RPMI7951 (cell line): ENCODE measurements around the gene ZNF23. TPM values are rescaled to one million over a fixed set of nuclear protein-coding genes. Genes with fewer than 3 reads are reported as not detected.

Source experiments
- DNase-seq: peaks from one replicate; pipeline ENCODE4 v3.0.0-alpha.2; 2012; ENCODE audit warnings: low read depth
- total RNA-seq: library from RNA; depleted of rRNA; stranded (reverse); fragments of >200 nt; shearing (Covaris generic); gene quantifications from 2 replicates; pipeline ENCODE4 v1.2.3, GENCODE V29; 2014; rRNA removed

ZNF23 gene
- total RNA-seq = 9.1 and 10.2 TPM in 2 replicates

DNA sequence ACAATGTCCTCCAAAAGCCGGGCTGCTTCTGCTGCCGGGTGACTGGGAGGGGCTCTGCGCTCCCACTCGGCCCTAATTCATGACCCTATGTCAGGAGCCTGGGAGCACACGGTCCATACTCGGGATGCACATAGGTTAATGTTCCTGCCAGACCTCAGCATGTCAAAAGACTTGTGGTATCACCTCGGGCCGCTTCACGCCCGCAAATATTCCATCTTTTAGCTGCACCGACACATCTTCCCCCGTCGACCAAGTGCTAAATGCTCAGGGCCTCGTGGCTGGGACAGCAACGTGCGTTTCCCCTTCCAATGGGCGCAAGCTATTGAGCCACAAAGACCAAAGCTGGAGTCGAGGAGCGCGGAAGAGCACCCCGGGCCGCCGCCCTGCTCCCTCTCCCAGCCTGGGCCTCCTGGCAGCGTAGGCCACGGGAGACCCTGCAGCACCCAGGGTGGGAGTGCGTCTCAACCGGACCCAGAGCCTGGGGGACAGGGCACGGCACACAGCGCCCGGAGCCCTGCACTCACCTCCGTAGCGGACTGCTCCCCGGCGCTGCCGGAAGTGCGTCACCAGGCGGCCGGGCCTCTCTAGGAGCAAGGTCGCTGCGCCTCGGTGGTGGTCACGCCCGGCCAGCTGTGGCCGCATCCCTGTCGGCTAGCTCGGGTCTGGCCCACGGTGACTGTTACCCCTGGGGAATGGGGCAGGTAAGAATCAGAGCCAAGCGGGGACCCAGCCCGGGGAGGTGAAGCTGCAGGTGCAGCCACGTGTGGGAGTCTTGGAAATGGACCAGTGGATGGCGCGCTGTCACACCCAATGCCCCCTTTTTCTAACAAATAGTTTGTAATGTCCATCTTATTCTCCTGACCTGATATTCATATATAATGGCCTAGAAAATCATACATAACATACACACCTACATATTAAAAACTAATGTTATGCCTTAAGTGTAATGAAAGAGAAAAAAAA lies at the start of gene ZNF23:
Gene ZNF23, minus strand, starts transcription at position 562 of the 963 bp plus-strand sequence. CDS start 5,451 bp downstream, outside the sequence.
- peak; percentile 78 for DNase-seq

DNA sequence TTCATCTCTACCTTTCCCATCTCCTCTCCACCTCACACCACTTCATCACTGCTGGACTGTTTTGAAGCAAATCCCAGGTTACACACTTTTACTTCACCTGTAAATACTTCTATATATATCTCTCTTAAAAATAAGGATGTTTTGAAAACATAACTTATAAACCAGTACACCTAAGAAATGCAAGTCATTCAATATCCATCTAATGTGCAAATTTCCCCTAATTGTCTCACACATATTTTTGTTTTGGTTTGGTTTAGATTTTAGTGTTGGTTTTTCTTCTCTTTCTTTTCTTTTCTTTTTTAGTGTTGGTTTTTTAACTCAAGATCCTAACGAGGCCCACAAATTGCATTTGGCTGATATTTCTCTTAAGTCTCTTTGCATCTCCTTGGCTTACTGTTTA lies 45.0 kb upstream of the ZNF23 start:
- DNase-seq = no peak

DNA sequence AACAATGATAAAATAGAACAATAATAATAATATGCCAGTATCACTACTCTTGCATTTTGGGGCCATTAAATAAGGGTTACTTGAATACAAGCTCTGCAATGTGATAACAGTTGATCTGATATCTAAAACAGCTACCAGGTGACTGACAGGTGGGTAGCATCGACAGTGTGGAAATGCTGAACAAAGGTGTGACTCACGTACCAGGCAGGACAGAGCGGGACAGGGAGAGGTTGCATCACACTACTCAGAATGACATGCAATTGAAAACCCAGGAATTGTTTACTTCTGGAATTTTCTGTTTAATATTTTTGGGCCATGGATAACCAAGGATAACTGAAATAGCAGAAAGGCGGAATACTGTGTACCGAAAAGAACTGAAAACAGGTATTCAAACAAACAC lies 42.9 kb upstream of the ZNF23 start:
- no peak for DNase-seq

DNA sequence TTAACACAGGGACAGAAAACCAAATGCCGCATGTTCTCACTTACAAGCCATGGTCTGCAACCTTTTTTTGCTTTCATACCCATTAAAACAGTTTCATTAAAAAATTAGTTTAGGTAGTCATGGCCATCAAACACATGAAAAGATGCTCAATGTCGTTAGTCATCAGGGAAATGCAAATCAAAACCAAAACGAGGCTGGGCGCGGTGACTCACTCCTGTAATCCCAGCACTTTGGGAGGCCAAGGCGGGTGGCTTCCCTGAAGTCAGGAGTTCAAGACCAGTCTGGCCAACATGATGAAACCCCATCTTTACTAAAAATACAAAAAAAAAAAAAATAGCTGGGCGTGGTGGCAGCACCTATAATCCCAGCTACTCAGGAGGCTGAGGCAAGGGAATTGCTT lies 42.0 kb upstream of the ZNF23 start:
- DNase-seq = peak; percentile 33

DNA sequence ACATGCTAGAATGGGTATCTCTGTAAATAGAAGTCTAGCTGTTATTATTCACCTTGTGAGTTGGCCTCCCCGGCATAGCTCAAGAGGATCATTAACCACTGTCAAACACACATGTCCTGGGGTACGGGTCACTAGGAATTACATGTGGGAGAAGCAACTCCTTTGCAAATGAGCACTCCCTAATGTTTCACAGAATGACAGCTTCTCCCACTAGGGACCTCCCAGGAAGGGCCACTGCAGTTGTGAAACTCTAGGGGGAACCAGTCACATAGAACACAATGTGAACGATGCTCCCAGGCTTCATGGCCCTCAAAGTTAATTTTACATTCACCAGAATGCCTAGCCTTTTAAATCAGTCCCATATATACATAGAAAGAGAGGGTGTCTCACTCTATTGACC lies 39.5 kb upstream of the ZNF23 start:
- DNase-seq = no peak

DNA sequence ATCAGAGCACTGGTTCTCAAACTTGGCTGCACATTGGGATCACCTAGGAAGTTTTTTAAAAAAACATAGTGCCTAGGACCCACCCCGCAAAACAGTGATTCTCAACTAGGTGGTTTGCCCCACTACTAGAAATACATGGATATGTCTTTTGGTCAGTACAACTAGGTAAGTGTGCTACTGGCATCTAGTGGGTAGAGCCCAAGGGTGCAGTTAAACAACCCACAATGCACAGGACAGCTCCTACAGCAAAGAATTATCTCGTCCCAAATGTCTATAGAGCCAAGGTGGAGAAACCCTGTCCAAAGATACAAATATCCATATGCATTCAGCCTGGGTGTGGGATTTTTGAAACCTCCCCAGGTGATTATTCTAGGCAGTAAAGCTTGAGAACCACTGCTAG lies 38.9 kb upstream of the ZNF23 start:
- no peak for DNase-seq

DNA sequence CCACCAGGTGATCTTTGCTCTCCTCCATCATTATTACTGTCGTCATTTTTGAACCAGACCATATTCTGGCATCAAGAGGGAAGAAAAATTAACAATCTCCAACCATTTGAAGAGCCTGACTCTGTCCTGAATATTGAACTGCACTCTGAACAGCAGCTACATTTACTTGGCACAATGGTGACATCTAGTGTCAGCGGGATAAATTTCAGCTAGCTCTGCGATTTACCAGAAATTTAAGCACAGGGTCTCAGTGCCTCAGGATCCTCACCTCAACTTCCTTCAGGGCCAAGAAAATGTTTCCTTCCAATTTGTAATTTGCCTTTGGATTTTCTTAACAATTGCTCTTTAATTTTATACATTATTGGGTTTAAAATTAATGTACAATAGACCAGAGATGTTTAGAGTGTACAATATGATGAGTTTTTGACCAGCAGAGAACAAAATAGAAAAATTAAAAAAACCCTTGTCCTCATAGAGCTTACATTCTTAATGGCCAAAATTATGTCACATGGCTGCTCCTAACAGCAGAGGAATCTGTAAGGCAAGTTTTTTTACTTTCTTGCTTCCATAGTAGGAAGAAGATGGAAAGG lies 37.8 kb upstream of the ZNF23 start:
- DNase-seq = peak; percentile 58

DNA sequence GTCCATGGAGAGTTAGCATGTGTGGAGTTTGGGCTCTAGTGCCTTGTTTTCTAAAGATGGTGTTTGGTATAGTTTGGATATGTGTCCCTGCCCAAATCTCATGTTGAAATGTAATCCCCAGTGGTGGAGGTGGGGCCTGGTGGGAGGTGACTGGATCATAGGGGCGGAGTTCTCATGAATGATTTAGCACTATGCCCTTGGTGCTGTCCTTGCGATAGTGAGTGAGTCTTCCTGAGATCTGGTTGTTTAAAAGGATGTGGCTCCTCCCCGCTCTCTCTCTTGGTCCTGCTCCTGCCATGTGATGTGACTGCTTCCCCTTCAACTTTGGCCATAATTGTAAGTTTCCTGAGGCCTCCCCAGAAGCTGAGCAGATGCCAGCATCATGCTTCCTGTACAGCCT lies 36.0 kb upstream of the ZNF23 start:
- DNase-seq = no peak

DNA sequence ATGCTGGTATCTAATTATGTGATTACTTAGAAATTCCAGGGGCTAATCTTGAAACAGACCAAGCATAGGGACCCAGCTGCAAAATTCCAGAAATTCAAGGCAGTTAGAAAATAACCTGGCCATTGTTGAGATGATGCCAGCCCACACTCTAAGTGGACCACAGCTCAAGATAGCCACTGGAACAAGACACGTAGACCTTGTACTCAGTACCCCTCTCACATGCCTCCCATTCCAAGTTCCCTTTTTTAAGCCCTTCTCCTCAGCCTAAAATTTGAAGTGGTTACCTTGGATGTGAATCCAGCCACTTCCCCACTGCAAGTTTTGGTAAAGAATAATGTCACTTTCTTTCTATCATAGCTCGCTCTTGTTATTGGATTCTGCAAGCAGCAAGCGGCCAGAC lies 31.2 kb upstream of the ZNF23 start:
- no peak for DNase-seq

DNA sequence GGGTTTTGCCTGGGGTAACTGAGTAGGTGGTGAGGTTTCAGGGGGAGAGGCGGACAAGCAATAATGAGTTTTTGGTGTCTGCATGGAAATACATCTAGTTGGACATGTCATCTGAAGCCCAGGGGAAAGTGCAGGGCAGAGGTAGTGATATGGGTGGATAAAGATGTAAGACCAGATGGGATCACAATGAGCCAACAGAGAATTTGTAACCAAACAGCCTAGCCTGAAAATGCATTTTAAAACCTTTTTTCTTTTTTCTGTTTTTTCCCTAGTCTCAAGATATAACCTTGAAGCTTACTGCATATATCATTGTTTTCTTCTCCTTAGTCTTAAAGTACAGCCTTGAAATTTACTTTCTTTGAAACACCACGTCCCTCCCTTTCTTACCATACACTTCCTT lies 30.7 kb upstream of the ZNF23 start:
- no peak for DNase-seq

DNA sequence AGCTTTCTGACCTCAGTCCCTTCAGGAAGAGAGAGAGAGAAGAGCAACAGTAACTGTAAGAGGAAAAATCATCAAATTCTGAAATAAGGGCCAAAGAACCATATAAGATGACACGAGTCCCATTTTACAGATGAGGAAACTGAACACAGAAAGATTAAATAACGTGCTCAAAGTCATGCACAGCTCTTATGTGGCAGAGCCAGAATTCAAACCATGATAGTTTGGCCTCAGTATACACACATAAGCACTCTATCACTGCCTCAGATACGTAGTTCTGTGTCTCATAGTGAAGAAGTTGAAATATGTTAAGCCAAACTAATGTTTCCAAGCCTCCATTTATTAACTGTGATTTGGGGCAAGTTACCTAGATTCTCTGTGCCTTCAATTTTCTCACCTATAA lies 29.0 kb upstream of the ZNF23 start:
- no peak for DNase-seq

DNA sequence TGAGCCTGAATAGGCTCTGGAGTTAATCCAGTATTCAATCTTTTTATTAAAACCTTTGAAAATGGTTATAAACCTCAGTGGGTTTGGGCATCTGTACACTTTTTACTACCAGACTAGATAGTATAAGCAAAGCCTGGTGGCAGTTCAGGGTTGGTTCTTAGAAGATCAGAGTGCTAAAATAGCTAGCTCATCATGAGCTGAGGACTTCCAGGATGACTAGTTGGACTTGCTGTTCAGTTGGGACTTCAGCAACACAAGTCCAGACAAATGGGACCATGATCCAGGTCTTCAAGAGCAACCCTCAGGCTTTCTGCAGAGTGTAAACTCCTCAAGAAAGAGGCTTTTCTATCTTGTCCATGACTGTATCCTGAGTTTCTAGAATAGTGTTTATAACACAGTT lies 28.3 kb upstream of the ZNF23 start:
- no peak for DNase-seq

DNA sequence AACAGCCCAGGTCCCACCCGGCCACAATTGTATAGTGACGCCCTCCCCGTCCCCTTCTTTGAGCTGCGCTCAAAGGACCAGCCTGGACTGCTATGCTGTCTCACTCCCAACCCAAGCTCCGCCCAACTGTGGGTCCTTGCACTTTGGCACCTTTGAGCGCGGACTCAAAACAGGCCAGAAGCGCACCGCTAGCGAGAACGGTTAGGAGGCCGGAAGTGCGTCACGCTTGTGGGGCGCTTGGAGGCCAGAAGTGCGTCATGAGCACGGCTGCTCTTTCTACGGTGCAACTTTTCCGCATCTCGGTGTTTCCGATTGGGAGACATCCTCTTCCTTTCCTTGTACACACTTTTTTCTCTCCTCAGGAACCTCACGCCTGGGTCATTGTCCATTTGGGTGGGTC lies 27.1 kb upstream of the ZNF23 start, which contains the start of gene ZNF19:
Gene ZNF19, minus strand, starts transcription at position 203 of the 400 bp plus-strand sequence. CDS start 7,210 bp downstream, outside the sequence.
- peak; percentile 15 for DNase-seq

DNA sequence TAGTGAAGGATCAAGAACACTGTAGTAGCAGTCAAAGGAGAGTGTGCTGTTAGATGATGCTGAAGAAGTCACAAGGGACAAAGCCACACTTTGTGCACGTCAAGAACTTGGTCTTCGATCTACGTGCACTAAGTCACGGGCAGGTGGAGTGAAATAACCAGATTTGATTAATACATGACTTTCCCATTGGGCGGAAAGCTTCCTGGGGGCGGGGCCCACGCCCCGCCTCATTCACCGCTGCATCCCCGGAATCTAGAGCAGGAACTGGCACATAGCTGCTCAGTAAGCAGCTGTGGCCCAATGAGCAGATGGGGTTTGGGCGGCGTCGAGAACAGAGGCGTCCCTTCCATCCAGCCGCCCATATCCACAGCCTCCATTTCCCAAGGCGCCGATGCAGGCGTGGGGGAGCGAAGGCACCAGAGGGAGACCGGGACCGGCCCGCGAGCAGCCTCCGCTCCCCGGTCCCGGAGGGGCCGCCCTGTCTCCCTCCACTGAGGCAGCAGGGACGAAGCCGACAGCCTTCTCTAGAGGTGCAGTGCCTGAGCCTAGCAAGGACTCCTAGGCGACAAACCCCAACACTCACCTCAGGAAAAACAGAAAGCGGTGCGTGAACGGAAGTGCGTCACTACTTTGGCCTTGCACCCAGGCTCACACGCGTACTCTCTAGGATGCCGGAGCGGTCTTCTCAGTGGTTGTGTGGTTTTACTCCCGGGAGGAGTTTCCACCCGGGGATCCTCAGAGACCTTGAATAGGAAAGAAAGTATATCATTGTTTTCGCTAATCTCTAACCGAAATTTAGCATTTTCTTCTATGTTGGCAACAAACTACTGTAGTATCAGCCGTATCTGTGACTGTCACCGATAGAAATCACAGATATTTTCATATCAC lies 22.2 kb upstream of the ZNF23 start:
- DNase-seq = peak; percentile 92

DNA sequence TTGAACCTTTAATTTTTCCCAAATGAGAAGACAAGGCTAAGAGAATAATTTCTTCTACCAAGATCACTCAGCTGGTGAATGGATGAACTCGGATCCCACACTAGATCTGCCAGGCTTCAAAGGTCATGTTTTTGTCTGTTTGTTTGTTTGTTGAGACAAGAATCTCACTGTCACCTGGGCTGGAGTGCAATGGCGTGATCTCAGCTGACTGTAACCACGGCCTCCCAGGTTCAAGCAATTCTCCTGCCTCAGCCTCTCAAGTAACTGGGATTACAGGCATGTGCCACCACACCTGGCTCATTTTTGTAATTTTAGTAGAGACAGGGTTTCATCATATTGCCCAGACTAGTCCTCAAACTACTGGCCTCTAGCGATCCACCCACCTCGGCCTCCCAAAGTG lies 20.5 kb upstream of the ZNF23 start:
- no peak for DNase-seq

DNA sequence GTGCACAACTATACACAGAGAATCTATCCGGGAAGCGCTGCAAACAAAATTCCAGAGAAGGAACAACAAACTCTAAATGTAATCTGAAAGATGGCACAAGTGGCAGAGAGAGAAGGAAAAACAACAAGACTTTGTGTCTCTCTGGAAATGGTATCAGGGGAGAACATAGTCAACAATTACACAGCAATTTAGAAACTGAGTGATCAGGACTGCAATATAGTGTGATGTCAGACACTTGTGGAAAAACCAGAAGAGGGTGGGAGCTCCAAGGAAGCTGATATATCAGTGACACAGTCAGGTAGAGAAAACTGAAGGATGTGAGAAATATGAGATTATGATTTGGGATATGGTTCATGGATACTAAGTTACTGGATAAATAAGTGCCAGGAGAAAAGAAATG lies 18.9 kb upstream of the ZNF23 start:
- DNase-seq = no peak

DNA sequence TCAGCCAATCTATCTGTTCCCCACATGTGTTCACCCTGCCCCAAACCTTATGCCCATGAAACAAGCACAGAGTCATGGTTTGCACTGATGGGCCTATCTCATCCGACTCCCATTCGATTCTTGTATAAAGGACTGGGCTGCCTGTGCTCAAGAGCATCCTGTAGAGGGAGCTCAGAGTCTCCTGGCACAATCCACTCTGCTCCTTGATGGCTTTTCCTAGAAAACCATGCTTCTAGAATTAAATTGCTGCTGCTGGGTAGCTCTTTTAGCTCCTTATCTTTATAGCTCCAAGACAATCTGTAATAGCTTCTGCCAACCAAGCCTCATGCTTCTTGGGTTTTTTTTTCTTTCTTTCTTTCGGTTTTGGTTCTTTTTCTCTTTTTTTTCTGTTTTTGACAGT lies 17.4 kb upstream of the ZNF23 start:
- DNase-seq = peak; percentile 45

DNA sequence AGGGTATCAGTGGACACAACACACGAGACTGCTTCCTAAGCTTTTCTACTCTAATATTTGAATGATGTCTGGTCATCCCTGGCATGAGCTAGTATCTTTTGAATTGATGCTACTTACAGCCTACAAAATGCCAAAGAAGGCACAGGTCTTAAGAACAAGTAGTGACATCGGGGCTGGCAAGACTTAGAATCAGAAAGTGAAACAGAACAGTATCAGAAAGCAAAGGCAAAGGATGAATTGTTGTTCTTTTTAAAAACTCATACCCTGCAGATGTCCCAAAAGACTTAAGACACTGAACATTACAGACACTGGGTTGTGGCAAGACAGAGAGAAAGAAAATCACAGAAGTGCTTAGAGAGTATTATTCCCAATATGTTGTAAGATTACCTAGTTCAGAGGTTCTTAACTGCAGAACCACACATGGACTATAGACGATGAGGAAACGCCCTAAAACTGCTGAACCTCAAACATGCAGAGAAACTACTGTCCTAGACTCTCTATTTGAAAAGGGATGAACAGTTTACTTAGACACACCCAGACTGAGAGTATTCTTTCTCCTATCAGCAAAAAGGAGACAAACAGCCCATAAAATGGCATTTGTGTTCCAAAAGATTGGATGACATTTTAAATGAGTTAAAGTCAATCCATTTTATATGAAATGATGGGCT lies 14.5 kb upstream of the ZNF23 start:
- no peak for DNase-seq

DNA sequence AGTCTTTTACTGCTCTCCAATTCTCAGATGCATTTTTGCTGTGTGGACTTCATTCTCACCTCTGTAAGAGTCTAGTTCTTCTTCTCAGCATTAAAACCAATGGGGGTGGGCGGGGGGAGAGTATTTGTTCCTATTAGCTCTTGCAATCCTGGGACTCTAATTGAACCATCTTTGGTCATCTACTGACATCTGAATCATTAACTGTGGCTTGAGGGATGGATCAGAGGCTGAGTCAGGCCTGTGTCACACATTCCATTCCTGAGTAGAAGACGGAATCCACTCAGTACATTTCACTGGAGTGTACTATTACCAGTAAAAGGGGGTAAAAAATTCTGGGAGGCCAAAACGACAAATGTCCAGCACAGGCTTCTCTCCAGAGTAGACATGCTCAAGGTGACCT lies 12.8 kb upstream of the ZNF23 start:
- peak; percentile 95 for DNase-seq

DNA sequence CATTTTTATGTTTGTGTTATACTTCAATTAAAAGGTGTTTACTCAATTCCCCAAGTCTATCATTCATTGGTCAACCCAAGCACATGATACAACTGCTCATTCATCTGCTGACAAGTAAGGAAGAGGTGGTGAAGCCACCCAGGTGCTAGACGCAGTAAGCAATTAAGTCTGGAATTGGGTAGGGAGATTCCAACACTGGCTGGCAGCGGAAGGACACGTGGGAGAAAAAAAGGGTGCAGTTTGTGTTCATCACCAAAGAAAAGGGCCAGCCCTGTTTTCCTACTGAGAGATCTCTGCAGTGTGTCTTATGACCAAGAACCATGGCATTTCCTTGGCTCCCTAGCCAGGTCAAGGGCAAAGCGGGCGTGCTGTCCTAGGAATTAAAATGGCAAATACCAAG lies 11.8 kb upstream of the ZNF23 start:
- DNase-seq = peak; percentile 79

DNA sequence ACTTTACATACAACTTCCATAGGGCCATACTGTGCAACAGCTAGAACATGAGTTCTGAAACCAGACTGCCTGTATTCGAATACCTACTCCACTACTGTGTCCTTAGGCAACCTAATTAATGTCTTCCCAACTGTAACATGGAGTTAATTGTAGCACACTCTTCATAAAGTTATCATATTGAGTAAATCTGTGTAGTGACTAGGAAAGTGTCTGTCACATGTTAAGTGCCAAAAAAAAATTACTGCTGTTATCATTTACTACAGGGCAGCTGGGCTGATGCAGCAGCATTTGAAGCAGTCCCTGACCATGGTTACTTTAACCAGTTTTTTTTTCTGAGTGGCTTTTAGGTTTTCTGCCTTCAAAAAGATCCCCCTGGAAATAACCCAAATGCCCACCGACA lies 10.9 kb upstream of the ZNF23 start:
- no peak for DNase-seq

DNA sequence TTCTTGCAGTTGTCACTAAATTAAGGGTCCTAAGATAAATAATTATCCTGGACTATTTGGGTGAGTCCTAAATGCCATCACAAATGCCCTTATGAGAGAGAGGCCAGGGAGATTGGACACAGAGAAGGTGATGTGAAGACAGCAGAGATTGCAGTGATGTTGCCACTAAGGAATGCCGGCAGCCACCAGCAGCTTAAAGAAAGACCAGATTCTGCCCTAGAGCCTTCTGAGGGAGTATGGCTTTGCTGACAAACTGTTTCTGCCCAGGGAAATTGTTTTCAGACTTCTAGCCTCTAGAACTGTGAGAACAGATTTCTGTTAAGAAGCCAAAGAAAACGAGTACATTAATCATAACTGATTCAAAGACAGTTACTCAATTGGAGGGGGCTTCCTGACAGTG lies 10.0 kb upstream of the ZNF23 start:
- peak; percentile 27 for DNase-seq
